Endometrium (tissue), 2 donors: Measurements from ENCODE around the gene PAPPA.

Experiments
- FAIRE-seq: peaks from 2 replicates; lab custom pipeline; 2012; peaks lifted over from hg19 to GRCh38; lab: Jason Lieb, UNC
- donor health status: control.
- donor health status: control.

The PAPPA gene

DNA sequence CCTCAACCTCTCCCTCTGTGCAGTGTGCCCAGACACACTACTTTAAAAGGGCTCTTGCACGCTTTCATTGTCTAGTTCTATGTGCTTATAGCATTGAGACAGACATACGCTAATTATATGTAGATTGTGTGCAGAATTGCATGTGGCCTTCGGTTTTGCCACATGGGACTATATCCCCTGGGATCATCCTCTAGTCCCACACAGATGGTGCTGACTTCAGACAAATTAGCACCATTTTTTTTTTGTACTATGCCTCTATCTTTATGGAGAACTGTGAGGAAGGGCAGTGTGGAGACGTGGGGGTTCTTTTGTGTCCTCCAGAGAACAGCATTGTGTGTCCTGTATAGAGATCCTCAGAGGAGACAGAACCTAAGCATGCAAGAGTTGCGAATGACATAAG, 29.3 kb downstream of the PAPPA start:
- FAIRE-seq = no peak

DNA sequence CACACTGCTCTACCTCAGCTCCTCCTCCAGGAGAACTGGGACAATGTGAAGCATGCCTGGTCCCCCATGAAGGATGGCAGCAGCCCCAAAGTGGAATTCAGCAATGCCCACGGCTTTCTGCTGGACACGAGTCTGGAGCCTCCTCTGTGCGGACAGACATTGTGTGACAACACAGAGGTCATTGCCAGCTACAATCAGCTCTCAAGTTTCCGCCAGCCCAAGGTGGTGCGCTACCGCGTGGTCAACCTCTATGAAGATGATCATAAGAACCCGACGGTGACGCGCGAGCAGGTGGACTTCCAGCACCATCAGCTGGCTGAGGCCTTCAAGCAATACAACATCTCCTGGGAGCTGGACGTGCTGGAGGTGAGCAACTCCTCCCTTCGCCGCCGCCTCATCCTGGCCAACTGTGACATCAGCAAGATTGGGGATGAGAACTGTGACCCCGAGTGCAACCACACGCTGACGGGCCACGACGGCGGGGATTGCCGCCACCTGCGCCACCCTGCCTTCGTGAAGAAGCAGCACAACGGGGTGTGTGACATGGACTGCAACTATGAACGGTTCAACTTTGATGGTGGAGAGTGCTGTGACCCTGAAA, 34.1 kb downstream of the PAPPA start:
- no peak for FAIRE-seq

DNA sequence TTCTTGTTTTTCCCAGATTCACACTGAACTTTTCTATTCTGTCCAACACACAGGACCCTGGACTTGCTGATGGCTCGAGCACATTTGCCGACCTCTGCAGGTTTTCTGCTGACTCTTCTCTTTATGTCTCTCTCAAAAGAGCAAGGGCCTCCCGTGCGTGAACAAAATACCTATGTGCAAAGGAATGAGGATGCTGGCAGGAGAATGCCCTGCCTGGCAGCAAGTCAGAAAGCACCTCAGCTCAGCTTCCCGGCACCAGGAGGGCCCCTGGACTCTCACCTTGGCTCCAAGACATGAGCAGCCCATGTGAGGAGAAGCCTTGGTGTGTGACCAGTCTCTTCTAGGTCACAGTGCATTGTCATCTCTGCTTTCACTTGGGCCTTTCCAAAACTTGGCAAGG, 36.1 kb downstream of the PAPPA start:
- FAIRE-seq = no peak

DNA sequence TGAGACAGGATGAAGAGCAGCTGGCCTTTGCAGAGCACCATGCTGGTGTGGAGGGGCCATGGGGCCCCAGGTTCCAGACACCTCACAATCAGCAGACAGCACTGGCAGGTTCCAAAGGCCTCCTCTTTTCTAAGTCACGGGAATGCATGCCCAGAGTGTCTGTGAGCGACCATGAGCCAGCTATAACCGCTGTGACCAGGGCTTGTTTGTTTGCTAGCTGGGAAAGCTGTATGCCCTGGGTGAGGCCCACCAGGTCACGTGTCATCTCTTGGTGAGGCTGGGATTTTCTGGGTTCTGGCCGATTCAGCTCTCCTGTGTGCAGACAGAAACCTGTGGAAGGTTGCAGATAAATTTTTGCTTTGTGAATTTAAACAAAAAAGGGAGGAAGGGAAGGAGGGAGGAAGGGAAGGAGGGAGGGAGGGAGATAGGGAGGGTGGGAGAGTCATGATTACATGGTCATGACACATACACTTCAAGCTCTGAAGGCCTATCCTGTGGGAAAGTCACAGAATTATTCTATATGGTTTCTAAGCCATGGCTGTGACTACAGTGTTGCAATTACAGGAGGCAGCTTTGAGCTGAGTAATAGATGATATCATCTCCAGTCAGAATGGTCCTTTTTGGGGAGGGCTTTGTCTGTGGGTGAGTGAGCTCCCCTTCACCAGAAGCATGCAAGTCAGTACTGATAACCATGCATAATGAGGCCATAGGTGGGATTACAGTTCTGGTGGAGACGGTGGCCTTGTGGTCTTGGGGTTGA, 37.2 kb downstream of the PAPPA start:
- FAIRE-seq = no peak

- FAIRE-seq = no peak
These were observed 38.2 kb downstream of the PAPPA start for GRCh38 chr9:116191576-116192415.

DNA sequence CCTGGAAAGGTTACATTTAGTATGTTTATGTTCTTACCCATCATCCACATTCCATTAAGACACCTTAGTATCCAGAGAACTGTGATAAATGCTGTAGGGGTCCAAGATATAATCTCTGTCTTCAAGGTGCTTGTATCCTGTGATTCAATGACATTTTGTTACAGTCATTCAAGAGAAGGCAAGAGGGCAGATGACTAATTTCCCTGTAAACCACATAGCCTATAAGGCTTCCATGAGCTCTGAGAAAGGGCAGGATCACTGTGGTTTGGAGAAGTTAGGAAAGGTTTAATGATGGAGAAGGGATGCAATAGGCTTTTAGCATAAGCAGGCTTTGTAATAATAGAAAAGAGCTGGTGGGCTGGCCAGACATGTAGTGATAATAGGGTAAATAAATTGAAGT, 40.0 kb downstream of the PAPPA start:
- no peak for FAIRE-seq

DNA sequence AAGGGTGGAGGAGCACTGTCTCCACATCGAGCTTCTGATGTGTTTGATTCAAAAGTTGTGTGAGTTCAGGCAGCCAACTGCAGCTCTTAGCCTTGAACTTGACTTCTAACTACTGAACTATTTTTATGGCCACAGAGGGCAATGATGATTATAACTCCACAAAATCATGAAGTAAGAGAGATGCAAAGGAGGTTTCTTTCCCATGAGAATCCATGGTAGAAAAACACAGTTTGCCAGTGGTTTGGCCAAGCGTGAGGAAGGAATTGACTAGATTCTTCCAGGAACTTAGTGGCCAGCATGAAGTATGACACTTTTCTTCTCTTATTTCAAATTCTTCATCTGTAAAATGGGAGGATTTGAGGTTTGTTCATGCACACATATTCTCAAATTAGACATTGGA, 43.2 kb downstream of the PAPPA start:
- FAIRE-seq = no peak

- FAIRE-seq = no peak
These were observed 44.8 kb downstream of the PAPPA start for GRCh38 chr9:116198344-116198743.

GRCh38 chr9:116202219-116202912, 48.8 kb downstream of the PAPPA start:
- FAIRE-seq = no peak

DNA sequence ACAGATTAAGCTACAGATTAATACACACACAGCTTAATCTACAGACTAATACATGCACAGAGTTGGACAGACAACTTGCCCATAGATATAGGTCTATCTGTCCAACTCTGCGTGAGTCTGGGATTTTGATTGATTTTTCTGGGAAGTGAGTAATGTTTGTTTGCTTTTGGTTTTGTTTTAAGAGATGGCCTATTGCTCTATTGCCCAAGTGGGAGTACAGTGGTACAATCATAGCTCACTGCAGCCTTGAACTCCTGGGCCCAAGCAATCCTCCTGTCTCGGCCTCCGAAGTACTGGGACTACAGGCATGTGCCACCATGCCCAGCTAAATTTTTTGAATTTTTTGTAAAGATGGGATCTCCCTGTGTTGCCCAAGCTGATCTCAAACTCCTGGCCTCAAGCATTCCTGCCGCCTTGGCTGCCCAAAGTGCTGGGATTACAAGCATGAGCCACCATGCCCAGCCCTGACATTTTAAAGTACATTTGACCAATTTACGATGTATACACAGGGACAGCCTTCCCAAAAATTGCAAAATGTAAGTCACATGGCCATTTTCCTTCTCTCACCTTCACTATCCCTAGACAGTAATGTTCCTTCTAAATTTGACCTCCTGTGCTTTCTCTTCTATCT, 50.8 kb downstream of the PAPPA start:
- no peak for FAIRE-seq

DNA sequence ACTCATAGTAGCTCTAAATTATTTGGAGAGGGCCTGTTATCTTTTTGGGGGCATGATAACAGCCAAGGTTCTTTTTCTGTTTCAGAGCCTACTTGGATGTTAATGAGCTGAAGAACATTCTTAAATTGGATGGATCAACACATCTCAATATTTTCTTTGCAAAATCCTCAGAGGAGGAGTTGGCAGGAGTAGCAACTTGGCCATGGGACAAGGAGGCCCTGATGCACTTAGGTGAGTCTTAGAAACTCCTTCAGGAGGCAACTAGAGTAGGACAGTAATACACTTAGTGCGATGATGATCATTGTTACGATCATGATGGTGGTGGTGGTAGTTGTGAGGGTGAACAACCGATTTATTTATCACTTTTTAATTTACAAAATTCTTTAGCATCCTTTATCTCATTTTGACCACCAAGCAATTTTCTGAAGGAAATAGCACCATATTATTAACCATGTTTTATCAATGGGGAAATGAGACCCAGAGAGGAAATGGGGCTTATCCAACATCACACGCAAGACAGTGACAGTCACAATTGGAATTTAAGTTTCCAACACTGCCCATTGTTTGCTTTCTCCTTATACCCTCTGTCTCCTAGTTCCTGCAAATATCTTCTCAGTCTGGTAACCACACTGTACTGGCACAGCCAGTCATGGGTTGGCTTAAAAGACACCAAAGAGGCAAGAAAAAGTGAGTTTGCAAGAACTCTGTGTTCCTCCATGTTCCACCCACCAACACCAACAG, 54.0 kb downstream of the PAPPA start:
- FAIRE-seq = no peak

- no peak for FAIRE-seq
These were observed 55.0 kb downstream of the PAPPA start for GRCh38 chr9:116208417-116209232.

DNA sequence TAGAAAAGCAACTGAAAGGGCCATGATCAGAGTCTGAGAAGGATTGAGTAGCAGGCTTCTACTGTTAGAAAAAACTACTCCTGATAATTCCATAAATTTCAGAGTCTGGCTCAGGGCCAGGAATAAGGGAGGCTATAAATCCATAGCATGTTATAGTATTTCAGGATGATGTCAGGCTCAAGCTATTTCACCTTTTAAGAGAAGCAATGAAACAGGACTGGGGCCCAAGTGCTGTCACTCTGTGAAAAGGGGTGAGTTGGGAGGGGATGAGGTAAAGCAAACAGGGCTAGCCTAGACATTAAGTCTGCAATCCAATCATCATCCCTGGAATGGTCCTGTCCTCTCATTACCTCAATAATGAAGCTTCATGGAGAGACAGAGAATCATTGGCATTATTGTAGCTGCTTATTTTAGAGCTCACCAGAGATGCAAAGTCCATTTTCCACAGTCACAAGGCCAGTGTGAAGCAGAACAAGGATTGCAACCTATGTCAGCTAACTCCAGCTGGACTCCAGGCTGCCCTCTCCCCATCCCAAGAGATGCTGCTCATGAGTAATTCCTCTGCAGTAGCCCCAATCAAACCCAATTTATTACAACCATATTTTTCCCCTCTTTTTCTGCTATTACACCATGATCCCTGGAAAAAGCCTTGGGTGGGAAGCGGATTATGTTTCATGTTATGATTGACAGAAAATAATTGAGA, 56.0 kb downstream of the PAPPA start:
- FAIRE-seq = no peak

DNA sequence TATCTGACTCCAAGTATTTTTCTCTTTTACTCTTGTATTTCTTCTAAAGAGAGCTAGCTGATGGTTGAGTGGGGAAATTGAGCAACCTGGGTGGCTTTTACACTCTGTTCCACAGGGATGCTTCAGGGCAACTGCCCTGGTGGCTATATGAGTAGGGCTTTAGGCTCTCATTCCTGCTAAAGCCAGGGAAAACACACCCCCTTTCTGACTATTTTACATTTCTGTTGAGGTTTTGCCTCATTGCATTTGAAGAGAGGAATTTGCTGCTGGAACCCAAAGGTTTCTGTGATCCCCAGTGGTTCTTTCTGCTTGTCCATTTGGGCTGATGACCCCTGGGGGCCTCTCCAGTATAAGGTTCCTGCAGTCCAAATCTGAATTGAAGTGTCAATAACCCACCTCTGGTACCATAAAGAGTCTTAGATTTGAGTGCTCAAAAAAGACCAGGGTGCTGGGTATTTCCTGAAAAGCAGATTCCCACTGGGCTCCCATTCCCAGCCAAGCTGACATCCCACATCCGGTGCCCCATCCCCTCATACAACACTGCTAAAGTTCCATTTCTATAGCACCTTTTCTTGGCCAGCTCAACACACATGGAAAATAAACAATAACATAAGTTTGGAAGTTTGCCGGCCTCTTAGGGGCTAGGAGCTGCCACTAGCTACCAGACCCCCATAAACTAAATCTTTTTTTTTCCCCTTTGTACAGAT, 59.5 kb downstream of the PAPPA start:
- no peak for FAIRE-seq

GRCh38 chr9:116213693-116214047, 60.1 kb downstream of the PAPPA start:
- no peak for FAIRE-seq

DNA sequence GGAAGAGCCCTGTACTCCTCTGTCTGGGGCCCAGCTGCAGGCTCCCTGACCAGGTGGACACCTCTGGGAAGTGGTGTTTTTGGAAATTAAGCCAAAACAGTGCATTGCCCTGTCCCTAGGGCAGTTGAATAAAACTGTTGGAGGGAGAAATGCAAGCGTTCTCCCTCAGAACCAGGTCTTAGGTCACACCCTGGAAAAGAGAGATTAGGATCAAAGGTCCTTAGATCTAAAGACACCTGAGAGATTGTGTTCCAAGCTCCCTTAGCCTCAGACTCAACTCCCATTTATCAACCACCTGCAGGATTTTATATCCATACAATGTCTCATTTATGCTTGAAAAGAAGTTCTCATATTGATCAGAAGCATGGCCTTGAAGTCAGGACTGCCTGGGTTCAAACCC, 64.8 kb downstream of the PAPPA start:
- FAIRE-seq = no peak

GRCh38 chr9:116219686-116220085, 66.1 kb downstream of the PAPPA start:
- no peak for FAIRE-seq

DNA sequence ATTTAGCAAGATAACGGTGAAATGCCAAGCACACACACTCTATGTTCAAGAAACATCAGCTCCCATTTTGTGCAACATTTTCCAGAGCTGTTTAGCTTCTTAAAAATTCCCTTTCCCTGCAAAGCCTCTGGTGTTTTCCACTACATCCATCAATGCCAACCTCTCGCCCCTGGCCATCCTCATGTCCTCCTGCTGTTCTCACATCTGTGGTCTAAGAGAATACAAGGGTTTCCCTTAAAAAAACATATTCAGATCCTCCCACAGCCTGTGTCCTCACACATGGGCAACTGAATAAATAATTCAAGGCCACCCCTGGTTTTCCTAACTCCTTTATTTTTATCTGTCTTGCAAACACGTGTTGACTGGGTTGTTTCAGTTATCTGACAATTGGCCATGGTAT, 70.3 kb downstream of the PAPPA start:
- FAIRE-seq = no peak

DNA sequence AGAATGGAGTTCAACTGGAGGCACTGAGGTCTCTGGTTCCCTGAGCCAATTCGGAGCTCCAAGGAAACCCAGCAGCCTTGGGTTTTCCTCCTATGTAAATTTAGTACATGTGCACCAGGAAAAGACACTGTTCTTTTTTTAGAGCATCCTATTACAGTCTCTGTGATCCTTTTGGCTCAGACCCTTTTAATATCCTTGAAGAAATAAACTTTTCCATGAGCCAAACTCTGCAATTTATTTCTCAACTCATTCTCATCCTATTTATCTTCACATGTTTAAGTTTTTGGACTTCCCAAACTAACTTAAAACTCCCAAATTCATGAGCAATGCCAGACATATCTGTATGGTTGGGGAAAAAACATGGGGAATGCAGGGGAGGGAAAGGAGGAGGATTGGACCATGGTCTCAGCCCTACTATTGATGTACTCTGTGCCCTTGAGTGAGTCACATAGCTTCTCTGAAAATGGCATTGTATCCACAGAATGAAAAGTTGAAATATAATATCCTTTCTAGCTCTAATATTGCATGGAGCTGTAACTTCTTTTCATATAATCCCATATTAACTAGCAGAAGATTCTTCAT, 76.6 kb downstream of the PAPPA start:
- no peak for FAIRE-seq
